Measurements from ENCODE around the gene SLC22A17.

- TF ChIP-seq CTCF (optimal IDR thresholded peaks at IDR 0.05 in 1 of 3, IDR thresholded peaks at IDR 0.05 in 1 of 3, conservative IDR thresholded peaks at IDR 0.05 in 1 of 3; ENCODE audit: extremely low read depth in 1 of 3, insufficient read depth in 2 of 3, low read length in 3 of 3) (no peak), EZH2 (IDR thresholded peaks at IDR 0.05; ENCODE audit: low read length) (no peak)
Observed at GRCh38 chr14:23347406-23348296, 5.0 kb downstream of the SLC22A17 start.
